HEK293T (cell line): Measurements from ENCODE around the gene AEBP1.

Experiments used
- ARNT ChIP-seq: fragments of 450-650 bp; IDR thresholded peaks from 2 replicates; pipeline ENCODE4 v1.6.1; 2017; ENCODE audit warnings: mild to moderate bottlenecking
- BHLHE40 ChIP-seq: fragments of 450-650 bp; IDR thresholded peaks from 2 replicates; pipeline ENCODE4 v1.6.1; 2016; ENCODE audit warnings: mild to moderate bottlenecking, moderate library complexity, borderline replicate concordance
- CTBP1 ChIP-seq: fragments of 450-650 bp; IDR thresholded peaks from 2 replicates; pipeline ENCODE4 v1.6.1; 2016; ENCODE audit warnings: borderline replicate concordance
- ELF4 ChIP-seq: fragments of 450-650 bp; IDR thresholded peaks from 2 replicates; pipeline ENCODE4 v1.6.1; 2017; ENCODE audit warnings: antibody characterized with exemption
- FOXK2 ChIP-seq: fragments of 450-650 bp; IDR thresholded peaks from 2 replicates; pipeline ENCODE4 v1.6.1; 2016; ENCODE audit warnings: mild to moderate bottlenecking
- FOXM1 ChIP-seq: fragments of 450-650 bp; IDR thresholded peaks from 2 replicates; pipeline ENCODE4 v1.6.1; 2017; ENCODE audit warnings: mild to moderate bottlenecking, borderline replicate concordance
- HDGF ChIP-seq: fragments of 450-650 bp; IDR thresholded peaks from 2 replicates; pipeline ENCODE4 v1.6.1; 2017; ENCODE audit warnings: antibody characterized with exemption, borderline replicate concordance
- L3MBTL2 ChIP-seq: fragments of 450-650 bp; conservative IDR thresholded peaks from 2 replicates; pipeline ENCODE4 v1.6.1; 2016; ENCODE audit warnings: mild to moderate bottlenecking
- LEF1 ChIP-seq: fragments of 450-650 bp; IDR thresholded peaks from 2 replicates; pipeline ENCODE4 v1.6.1; 2017; ENCODE audit warnings: mild to moderate bottlenecking, borderline replicate concordance
- NFRKB ChIP-seq: fragments of 450-650 bp; IDR thresholded peaks from 2 replicates; pipeline ENCODE4 v1.6.1; 2016; ENCODE audit warnings: mild to moderate bottlenecking, moderate library complexity
- SP1 ChIP-seq: fragments of 450-650 bp; IDR thresholded peaks from 2 replicates; pipeline ENCODE4 v1.6.1; 2017
- SUZ12 ChIP-seq: fragments of 450-650 bp; IDR thresholded peaks from 2 replicates; pipeline ENCODE4 v1.6.1; 2016; ENCODE audit warnings: mild to moderate bottlenecking
- TARDBP ChIP-seq: fragments of 450-650 bp; IDR thresholded peaks from 2 replicates; pipeline ENCODE4 v1.6.1; 2016
- ZNF384 ChIP-seq: fragments of 450-650 bp; IDR thresholded peaks from 2 replicates; pipeline ENCODE4 v1.6.1; 2016

- TF ChIP-seq ZNF384 (no peak), FOXM1 (no peak), BHLHE40 (no peak), ARNT (no peak), SP1 (no peak), HDGF (no peak), FOXK2 (no peak), ELF4 (no peak), L3MBTL2 (no peak), CTBP1 (no peak), NFRKB (no peak), SUZ12 (no peak), LEF1 (no peak), TARDBP (no peak)
Measured at GRCh38 chr7:44122529-44122928, 18.4 kb downstream of the AEBP1 start.
